Measurements from ENCODE around the gene SAP130.

DNA sequence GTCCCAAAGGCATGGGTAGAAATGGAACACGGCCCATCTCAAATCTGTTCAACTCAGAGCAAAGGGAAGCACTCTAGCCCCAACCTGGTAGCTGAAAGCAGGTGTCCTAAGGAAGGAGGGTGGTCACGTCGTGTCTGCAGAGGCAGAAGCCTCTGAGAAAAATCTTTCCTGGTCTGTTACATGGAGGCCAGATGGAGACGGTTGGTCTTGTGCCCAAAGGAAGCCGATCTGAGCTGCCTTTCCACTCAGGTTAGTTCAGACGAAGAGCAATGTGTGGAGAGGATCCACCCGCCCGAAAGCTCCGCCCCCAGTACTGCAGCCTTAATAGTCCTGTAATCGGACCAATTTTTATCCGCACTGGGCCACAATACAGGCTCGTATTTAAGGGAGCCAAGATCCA is 87.2 kb downstream of the SAP130 start:
- no peak for TF ChIP-seq EP300 (IDR thresholded peaks at IDR 0.05)
- TF ChIP-seq, protein P1, sequence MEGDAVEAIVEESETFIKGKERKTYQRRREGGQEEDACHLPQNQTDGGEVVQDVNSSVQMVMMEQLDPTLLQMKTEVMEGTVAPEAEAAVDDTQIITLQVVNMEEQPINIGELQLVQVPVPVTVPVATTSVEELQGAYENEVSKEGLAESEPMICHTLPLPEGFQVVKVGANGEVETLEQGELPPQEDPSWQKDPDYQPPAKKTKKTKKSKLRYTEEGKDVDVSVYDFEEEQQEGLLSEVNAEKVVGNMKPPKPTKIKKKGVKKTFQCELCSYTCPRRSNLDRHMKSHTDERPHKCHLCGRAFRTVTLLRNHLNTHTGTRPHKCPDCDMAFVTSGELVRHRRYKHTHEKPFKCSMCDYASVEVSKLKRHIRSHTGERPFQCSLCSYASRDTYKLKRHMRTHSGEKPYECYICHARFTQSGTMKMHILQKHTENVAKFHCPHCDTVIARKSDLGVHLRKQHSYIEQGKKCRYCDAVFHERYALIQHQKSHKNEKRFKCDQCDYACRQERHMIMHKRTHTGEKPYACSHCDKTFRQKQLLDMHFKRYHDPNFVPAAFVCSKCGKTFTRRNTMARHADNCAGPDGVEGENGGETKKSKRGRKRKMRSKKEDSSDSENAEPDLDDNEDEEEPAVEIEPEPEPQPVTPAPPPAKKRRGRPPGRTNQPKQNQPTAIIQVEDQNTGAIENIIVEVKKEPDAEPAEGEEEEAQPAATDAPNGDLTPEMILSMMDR (IDR thresholded peaks at IDR 0.05): no peak
- TF ChIP-seq POLR2A (IDR thresholded peaks at IDR 0.05): no peak
